Mesothelial cell of epicardium (in vitro differentiated cells): ENCODE data around the gene GLYATL1. TPM values are rescaled to one million over a fixed set of nuclear protein-coding genes. Genes with fewer than 3 reads are reported as not detected.
"Not testable (repeated sequence)": the region's sequence is repeated elsewhere in the genome, so short reads cannot be mapped to it uniquely, and the experiment has no call there.

Experiments
- DNase-seq, 2 experiments: peaks; one replicate each; pipeline ENCODE4 v3.0.0; 2021; ENCODE audit warnings: low spot score in 2 of 2; ENCODE audit not compliant: unreplicated experiment in 2 of 2
- H3K27ac Mint-ChIP-seq: 2 replicates; pipeline ENCODE4 v1.8.0; 2021; ENCODE audit warnings: mixed read lengths
- H3K27me3 Mint-ChIP-seq: 2 replicates; pipeline ENCODE4 v1.8.0; 2021; ENCODE audit warnings: low read depth, mixed read lengths
- H3K36me3 Mint-ChIP-seq: 2 replicates; pipeline ENCODE4 v1.8.0; 2021; ENCODE audit warnings: mixed read lengths
- H3K4me1 Mint-ChIP-seq: 2 replicates; pipeline ENCODE4 v1.8.0; 2021; ENCODE audit warnings: mixed read lengths
- H3K4me3 Mint-ChIP-seq: 2 replicates; pipeline ENCODE4 v1.8.0; 2021; ENCODE audit warnings: mild to moderate bottlenecking, moderate library complexity, mixed read lengths
- H3K9me3 Mint-ChIP-seq: 2 replicates; pipeline ENCODE4 v1.8.0; 2021; ENCODE audit warnings: mixed read lengths
- total RNA-seq: library from RNA; stranded (reverse); gene quantifications from 3 replicates; pipeline ENCODE4 v1.2.1, GENCODE V29; 2021
- TF ChIP-seq, protein P1 (sequence below): fragments of 200-600 bp; sonication (generic); IDR thresholded peaks from one replicate; pipeline ENCODE4 v1.5.0; 2021; ENCODE audit warnings: antibody characterized with exemption; ENCODE audit not compliant: unreplicated experiment

GLYATL1 gene
- total RNA-seq, 1 donor from 2014 or later = 0.89 TPM

- no peak overlapping the region for H3K27ac Mint-ChIP-seq
- no peaks in the 10 kb centered on the region for H3K4me1 Mint-ChIP-seq
- H3K27me3 Mint-ChIP-seq = peaks cover 93% of the 10 kb centered on the region
- no peaks in the 10 kb centered on the region for H3K9me3 Mint-ChIP-seq
- DNase-seq = no peak
- H3K4me3 Mint-ChIP-seq = no peak overlapping the region
- no peaks in the 10 kb centered on the region for H3K36me3 Mint-ChIP-seq
- TF ChIP-seq, protein P1, sequence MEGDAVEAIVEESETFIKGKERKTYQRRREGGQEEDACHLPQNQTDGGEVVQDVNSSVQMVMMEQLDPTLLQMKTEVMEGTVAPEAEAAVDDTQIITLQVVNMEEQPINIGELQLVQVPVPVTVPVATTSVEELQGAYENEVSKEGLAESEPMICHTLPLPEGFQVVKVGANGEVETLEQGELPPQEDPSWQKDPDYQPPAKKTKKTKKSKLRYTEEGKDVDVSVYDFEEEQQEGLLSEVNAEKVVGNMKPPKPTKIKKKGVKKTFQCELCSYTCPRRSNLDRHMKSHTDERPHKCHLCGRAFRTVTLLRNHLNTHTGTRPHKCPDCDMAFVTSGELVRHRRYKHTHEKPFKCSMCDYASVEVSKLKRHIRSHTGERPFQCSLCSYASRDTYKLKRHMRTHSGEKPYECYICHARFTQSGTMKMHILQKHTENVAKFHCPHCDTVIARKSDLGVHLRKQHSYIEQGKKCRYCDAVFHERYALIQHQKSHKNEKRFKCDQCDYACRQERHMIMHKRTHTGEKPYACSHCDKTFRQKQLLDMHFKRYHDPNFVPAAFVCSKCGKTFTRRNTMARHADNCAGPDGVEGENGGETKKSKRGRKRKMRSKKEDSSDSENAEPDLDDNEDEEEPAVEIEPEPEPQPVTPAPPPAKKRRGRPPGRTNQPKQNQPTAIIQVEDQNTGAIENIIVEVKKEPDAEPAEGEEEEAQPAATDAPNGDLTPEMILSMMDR = no peak
Observed at GRCh38 chr11:58994171-58994570, 54.9 kb downstream of the GLYATL1 start.

DNA sequence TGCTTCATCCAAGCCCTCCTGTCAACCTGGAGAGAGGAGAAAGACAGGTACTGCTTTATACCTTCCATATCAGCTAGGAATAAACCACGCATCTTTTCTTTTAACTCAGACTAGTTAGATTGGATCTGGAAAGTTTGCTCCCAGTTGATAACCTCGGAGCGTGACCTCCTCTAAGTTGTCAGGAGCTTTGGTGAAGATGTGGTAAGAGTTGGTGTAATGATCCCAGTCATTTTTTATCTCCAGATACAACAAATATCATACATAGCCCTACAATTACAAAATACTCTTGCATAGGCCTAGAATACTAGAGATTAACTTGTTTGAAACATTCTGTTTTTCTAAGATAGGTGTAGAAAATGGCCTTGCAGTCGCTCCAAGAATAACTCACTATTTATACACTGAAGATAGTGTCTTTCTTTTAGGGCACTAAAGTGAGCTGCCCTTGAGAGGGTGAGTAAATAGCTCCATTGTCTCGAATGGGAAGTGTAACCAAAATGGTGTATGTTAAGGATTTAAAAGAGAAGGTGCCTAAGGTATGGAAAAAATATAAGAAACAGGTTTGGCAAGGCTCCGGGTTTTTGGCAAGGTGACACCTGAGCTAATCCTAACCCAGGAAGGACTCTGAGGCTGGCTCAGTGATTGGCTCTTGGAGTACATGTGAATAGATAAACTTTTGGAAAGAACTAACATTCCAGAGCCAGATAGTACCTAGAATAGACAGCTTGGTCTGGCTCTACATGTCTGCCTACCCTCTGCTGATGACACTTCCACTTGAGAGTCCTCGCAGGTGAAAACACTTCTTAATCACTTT lies 59.4 kb downstream of the GLYATL1 start:
- no peaks in the 10 kb centered on the region for H3K36me3 Mint-ChIP-seq
- H3K27ac Mint-ChIP-seq = no peak overlapping the region
- TF ChIP-seq, protein P1 = no peak
- H3K4me1 Mint-ChIP-seq = peaks cover 13% of the 10 kb centered on the region
- no peak for DNase-seq
- H3K4me3 Mint-ChIP-seq = no peak overlapping the region
- H3K9me3 Mint-ChIP-seq = no peaks in the 10 kb centered on the region
- H3K27me3 Mint-ChIP-seq = peaks cover 92% of the 10 kb centered on the region

- no peak overlapping the region for H3K4me3 Mint-ChIP-seq
- H3K4me1 Mint-ChIP-seq = peaks cover 13% of the 10 kb centered on the region
- TF ChIP-seq, protein P1 = no peak
- H3K9me3 Mint-ChIP-seq = no peaks in the 10 kb centered on the region
- DNase-seq = no peak
- no peak overlapping the region for H3K27ac Mint-ChIP-seq
- H3K27me3 Mint-ChIP-seq = peaks cover 92% of the 10 kb centered on the region
- no peaks in the 10 kb centered on the region for H3K36me3 Mint-ChIP-seq
Observed at GRCh38 chr11:58999291-58999680, 60.0 kb downstream of the GLYATL1 start.

- no peak overlapping the region for H3K27ac Mint-ChIP-seq
- peaks cover 13% of the 10 kb centered on the region for H3K4me1 Mint-ChIP-seq
- H3K9me3 Mint-ChIP-seq = no peaks in the 10 kb centered on the region
- no peaks in the 10 kb centered on the region for H3K36me3 Mint-ChIP-seq
- TF ChIP-seq, protein P1 = no peak
- peaks cover 92% of the 10 kb centered on the region for H3K27me3 Mint-ChIP-seq
- H3K4me3 Mint-ChIP-seq = no peak overlapping the region
- DNase-seq = no peak
Observed at GRCh38 chr11:59000003-59000402, 60.7 kb downstream of the GLYATL1 start.

- H3K4me1 Mint-ChIP-seq = peaks cover 13% of the 10 kb centered on the region
- H3K27ac Mint-ChIP-seq, DNase-seq, H3K4me3 Mint-ChIP-seq, H3K36me3 Mint-ChIP-seq, H3K9me3 Mint-ChIP-seq: not testable (repeated sequence)
- H3K27me3 Mint-ChIP-seq = peaks cover 92% of the 10 kb centered on the region
Observed at GRCh38 chr11:59002006-59002405, 62.7 kb downstream of the GLYATL1 start.

Other genes with a start within 250 kb of the GLYATL1 start
- not detected in 3 replicates for gene GLYAT, start 207.5 kb upstream of the GLYATL1 start, total RNA-seq
- not detected in 3 replicates for gene GLYATL2, start 94.8 kb upstream of the GLYATL1 start, total RNA-seq
- gene GLYATL1B, start 146.8 kb downstream of the GLYATL1 start, total RNA-seq = not detected in 3 replicates
- 6.2 to 6.9 TPM (median 6.8 TPM) in 3 replicates for gene FAM111B, start 167.7 kb downstream of the GLYATL1 start, total RNA-seq
- 40.5 to 41.7 TPM (median 40.8 TPM) in 3 replicates for gene FAM111A, start 203.4 kb downstream of the GLYATL1 start, total RNA-seq
- gene DTX4, start 232.6 kb downstream of the GLYATL1 start, total RNA-seq = 37.7 to 42.3 TPM (median 39.4 TPM) in 3 replicates